ENCODE measurements around the gene HOXD10.

- no peak for TF ChIP-seq CTCF (conservative IDR thresholded peaks at IDR 0.05; ENCODE audit: low read length)
- no peak for TF ChIP-seq EZH2phosphoT487 (IDR thresholded peaks at IDR 0.05; ENCODE audit: borderline replicate concordance, low read depth, low read length)
Measured at GRCh38 chr2:176117823-176118371, 1.3 kb downstream of the HOXD10 start.
